ENCODE data around the gene CARD14. TPM values are rescaled to one million over a fixed set of nuclear protein-coding genes. Genes with fewer than 3 reads are reported as not detected.

CARD14 gene
- total RNA-seq, 1 donor from 2014 or later = 0.30 TPM

DNA sequence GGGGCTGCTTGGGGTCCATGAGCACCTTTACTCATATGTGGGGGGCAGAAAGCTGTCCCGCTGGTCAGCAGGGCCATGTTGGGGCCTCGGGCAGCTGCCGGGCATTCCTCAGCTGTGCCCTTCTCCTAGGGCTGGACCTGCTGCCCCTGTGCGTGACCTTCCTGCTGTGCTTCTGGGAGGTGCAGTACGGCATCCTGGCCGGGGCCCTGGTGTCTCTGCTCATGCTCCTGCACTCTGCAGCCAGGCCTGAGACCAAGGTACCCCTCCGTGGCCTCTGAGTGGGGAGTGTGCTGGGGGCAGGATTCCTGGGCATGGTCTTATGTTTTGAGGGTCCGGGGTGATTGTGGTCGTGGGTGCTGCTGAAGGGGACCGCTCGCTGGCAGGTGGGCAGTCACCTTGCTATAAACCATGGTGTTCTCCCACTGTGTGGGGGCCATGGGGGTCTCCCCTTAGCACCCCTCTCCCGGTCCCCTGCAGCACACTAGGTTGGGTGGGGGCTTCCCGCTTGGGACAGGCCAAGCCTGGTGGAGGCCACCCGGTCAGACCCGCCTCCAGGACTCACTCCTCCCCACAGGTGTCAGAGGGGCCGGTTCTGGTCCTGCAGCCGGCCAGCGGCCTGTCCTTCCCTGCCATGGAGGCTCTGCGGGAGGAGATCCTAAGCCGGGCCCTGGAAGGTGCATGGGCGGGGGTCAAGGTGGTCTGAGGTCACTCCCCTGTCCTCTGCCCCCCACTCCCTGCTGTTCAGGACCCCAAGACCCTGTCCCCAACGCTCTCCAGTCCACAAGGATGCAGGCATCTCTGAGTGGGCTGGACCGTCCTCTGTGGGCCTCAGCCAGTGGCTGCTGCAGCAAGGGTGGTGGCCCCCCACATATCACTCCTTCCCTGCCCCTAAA, 78.4 kb downstream of the CARD14 start:
- no peaks in the 10 kb centered on the region for H3K4me1 Mint-ChIP-seq (ENCODE audit: low read depth)
- DNase-seq (ENCODE audit: low spot score) = no peak
- no peak overlapping the region for H3K4me3 Mint-ChIP-seq (ENCODE audit: unreplicated experiment)
- H3K27me3 Mint-ChIP-seq (ENCODE audit: low read depth) = no peaks in the 10 kb centered on the region
- TF ChIP-seq, protein P1, sequence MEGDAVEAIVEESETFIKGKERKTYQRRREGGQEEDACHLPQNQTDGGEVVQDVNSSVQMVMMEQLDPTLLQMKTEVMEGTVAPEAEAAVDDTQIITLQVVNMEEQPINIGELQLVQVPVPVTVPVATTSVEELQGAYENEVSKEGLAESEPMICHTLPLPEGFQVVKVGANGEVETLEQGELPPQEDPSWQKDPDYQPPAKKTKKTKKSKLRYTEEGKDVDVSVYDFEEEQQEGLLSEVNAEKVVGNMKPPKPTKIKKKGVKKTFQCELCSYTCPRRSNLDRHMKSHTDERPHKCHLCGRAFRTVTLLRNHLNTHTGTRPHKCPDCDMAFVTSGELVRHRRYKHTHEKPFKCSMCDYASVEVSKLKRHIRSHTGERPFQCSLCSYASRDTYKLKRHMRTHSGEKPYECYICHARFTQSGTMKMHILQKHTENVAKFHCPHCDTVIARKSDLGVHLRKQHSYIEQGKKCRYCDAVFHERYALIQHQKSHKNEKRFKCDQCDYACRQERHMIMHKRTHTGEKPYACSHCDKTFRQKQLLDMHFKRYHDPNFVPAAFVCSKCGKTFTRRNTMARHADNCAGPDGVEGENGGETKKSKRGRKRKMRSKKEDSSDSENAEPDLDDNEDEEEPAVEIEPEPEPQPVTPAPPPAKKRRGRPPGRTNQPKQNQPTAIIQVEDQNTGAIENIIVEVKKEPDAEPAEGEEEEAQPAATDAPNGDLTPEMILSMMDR (IDR thresholded peaks at IDR 0.05) = no peak
- H3K9me3 Mint-ChIP-seq (ENCODE audit: low read depth) = no peaks in the 10 kb centered on the region
- H3K36me3 Mint-ChIP-seq (ENCODE audit: low read depth) = peaks cover 4% of the 10 kb centered on the region
- no peak overlapping the region for H3K27ac Mint-ChIP-seq (ENCODE audit: unreplicated experiment)

GRCh38 chr17:80248894-80249710, 79.3 kb downstream of the CARD14 start:
- H3K4me1 Mint-ChIP-seq (ENCODE audit: low read depth) = peaks cover 6% of the 10 kb centered on the region
- TF ChIP-seq, protein P1 (IDR thresholded peaks at IDR 0.05) = no peak
- no peaks in the 10 kb centered on the region for H3K9me3 Mint-ChIP-seq (ENCODE audit: low read depth)
- H3K36me3 Mint-ChIP-seq (ENCODE audit: low read depth) = peaks cover 4% of the 10 kb centered on the region
- H3K27ac Mint-ChIP-seq (ENCODE audit: unreplicated experiment) = no peak overlapping the region
- no peaks in the 10 kb centered on the region for H3K27me3 Mint-ChIP-seq (ENCODE audit: low read depth)
- no peak overlapping the region for H3K4me3 Mint-ChIP-seq (ENCODE audit: unreplicated experiment)
- no peak for DNase-seq (ENCODE audit: low spot score)

DNA sequence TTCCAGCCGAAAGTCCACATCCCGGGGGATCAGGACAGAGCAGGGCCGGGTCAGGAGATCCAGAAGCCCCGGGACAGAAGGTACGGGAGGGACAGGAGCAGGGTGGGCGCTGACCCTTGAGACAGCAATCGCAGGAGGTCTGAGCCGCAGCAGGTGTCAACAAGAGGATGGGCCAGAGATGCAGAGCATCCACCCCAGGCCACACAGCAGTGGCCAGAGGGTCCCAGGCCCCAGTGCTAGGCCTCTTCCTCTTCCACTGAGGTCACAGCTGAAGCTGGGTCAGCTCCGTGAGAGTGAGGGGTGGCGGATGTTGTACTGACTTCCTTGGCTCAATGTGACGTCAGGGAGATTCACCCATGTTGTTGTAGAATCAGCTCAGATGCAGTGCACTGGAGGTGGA, 82.1 kb downstream of the CARD14 start:
- no peaks in the 10 kb centered on the region for H3K9me3 Mint-ChIP-seq (ENCODE audit: low read depth)
- DNase-seq (ENCODE audit: low spot score) = no peak
- peaks cover 2% of the 10 kb centered on the region for H3K36me3 Mint-ChIP-seq (ENCODE audit: low read depth)
- H3K4me1 Mint-ChIP-seq (ENCODE audit: low read depth) = peaks cover 20% of the 10 kb centered on the region
- H3K27ac Mint-ChIP-seq (ENCODE audit: unreplicated experiment) = no peak overlapping the region
- TF ChIP-seq, protein P1 (IDR thresholded peaks at IDR 0.05) = no peak
- no peaks in the 10 kb centered on the region for H3K27me3 Mint-ChIP-seq (ENCODE audit: low read depth)
- no peak overlapping the region for H3K4me3 Mint-ChIP-seq (ENCODE audit: unreplicated experiment)

DNA sequence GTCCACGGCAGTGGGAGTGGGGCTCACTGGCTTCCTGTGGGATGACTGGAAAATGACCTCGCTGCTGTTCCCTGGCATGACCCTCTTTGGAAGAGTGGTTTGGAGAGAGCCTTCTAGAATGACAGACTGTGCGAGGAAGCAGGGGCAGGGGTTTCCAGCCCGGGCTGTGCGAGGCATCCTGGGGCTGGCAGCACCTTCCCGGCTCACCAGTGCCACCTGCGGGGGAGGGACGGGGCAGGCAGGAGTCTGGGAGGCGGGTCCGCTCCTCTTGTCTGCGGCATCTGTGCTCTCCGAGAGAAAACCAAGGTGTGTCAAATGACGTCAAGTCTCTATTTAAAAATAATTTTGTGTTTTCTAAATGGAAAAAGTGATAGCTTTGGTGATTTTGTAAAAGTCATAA, 83.0 kb downstream of the CARD14 start:
- Mint-ChIP-seq H3K9me3 (ENCODE audit: low read depth) (no peaks in the 10 kb centered on the region), H3K27ac (ENCODE audit: unreplicated experiment) (no peak overlapping the region), H3K4me1 (ENCODE audit: low read depth) (peaks cover 20% of the 10 kb centered on the region), H3K4me3 (ENCODE audit: unreplicated experiment) (no peak overlapping the region), H3K27me3 (ENCODE audit: low read depth) (no peaks in the 10 kb centered on the region), H3K36me3 (ENCODE audit: low read depth) (peaks cover 2% of the 10 kb centered on the region)
- TF ChIP-seq, protein P1 (IDR thresholded peaks at IDR 0.05) = peak; percentile 67
- DNase-seq (ENCODE audit: low spot score) = no peak

- H3K27me3 Mint-ChIP-seq (ENCODE audit: low read depth) = no peaks in the 10 kb centered on the region
- TF ChIP-seq, protein P1 (IDR thresholded peaks at IDR 0.05) = no peak
- peaks cover 21% of the 10 kb centered on the region for H3K4me1 Mint-ChIP-seq (ENCODE audit: low read depth)
- DNase-seq (ENCODE audit: low spot score) = no peak
- H3K9me3 Mint-ChIP-seq (ENCODE audit: low read depth) = no peaks in the 10 kb centered on the region
- no peak overlapping the region for H3K4me3 Mint-ChIP-seq (ENCODE audit: unreplicated experiment)
- H3K36me3 Mint-ChIP-seq (ENCODE audit: low read depth) = peaks cover 2% of the 10 kb centered on the region
- peak overlapping the region; percentile 96 for H3K27ac Mint-ChIP-seq (ENCODE audit: unreplicated experiment)
Observed at GRCh38 chr17:80253631-80254395, 84.0 kb downstream of the CARD14 start.
